Activated CD4-positive, alpha-beta T cell treated with anti-CD3 and anti-CD28 coated beads, Interleukin-2, Interleukin-6, amounts not matched to agents 100 ng/mL and 50 ng/mL, durations not matched to agents 16 hours and 8 hours (primary cell): Measurements from ENCODE around the gene TYRP1.
"Not testable (repeated sequence)": the region's sequence is repeated elsewhere in the genome, so short reads cannot be mapped to it uniquely, and the experiment has no call there.

Source experiments
- DNase-seq: peaks from one replicate; pipeline ENCODE4 v3.0.0-alpha.2; 2020

The TYRP1 gene

GRCh38 chr9:12693141-12693540, at the start of gene TYRP1:
Gene TYRP1, plus strand, starts transcription at chr9:12693385. Its CDS starts 612 bp downstream, at chr9:12693997.
- DNase-seq, result no peak

- no peak for DNase-seq
Measured at GRCh38 chr9:12643686-12644085, 49.5 kb upstream of the TYRP1 start.

GRCh38 chr9:12648925-12649324, 44.3 kb upstream of the TYRP1 start:
- no peak for DNase-seq

GRCh38 chr9:12651125-12651524, 42.1 kb upstream of the TYRP1 start:
- no peak for DNase-seq

- no peak for DNase-seq
Measured at GRCh38 chr9:12652973-12653372, 40.2 kb upstream of the TYRP1 start.

GRCh38 chr9:12656803-12657202, 36.4 kb upstream of the TYRP1 start:
- no peak for DNase-seq

GRCh38 chr9:12657233-12657632, 36.0 kb upstream of the TYRP1 start:
- DNase-seq, result no peak

- DNase-seq, result no peak
Measured at GRCh38 chr9:12657998-12658397, 35.2 kb upstream of the TYRP1 start.

- no peak for DNase-seq
Measured at GRCh38 chr9:12658531-12659209, 34.5 kb upstream of the TYRP1 start.

- DNase-seq, result no peak
Measured at GRCh38 chr9:12659220-12659619, 34.0 kb upstream of the TYRP1 start.

GRCh38 chr9:12666813-12667212, 26.4 kb upstream of the TYRP1 start:
- DNase-seq, result no peak

GRCh38 chr9:12667892-12668291, 25.3 kb upstream of the TYRP1 start:
- no peak for DNase-seq

- no peak for DNase-seq
Measured at GRCh38 chr9:12670006-12670405, 23.2 kb upstream of the TYRP1 start.

GRCh38 chr9:12674961-12675360, 18.2 kb upstream of the TYRP1 start:
- DNase-seq, result no peak

- not testable (repeated sequence) for DNase-seq
Measured at GRCh38 chr9:12677462-12678126, 15.6 kb upstream of the TYRP1 start.

- no peak for DNase-seq
Measured at GRCh38 chr9:12680341-12680740, 12.8 kb upstream of the TYRP1 start.

- DNase-seq, result no peak
Measured at GRCh38 chr9:12680757-12681156, 12.4 kb upstream of the TYRP1 start.

- no peak for DNase-seq
Measured at GRCh38 chr9:12681620-12682019, 11.6 kb upstream of the TYRP1 start.

GRCh38 chr9:12684974-12685373, 8.2 kb upstream of the TYRP1 start:
- no peak for DNase-seq

- DNase-seq, result no peak
Measured at GRCh38 chr9:12689233-12689632, 4.0 kb upstream of the TYRP1 start.

GRCh38 chr9:12694013-12694412, 828 bp downstream of the TYRP1 start:
- no peak for DNase-seq

GRCh38 chr9:12695474-12695873, 2.3 kb downstream of the TYRP1 start:
- DNase-seq, result no peak

- no peak for DNase-seq
Measured at GRCh38 chr9:12696931-12697622, 3.9 kb downstream of the TYRP1 start.

- DNase-seq, result no peak
Measured at GRCh38 chr9:12697719-12698118, 4.5 kb downstream of the TYRP1 start.
